Esophagus (tissue), 2 donors: ENCODE results near the gene DNASE1L3. TPM values are rescaled to one million over a fixed set of nuclear protein-coding genes. Genes with fewer than 3 reads are reported as not detected.
A peak's percentile ranks its signal among the peaks of the same experiment; 100 is the strongest.

Experiments
- H3K27ac ChIP-seq, 2 donors: one replicate each; pipeline ENCODE4 v1.5.1; 2013; ENCODE audit warnings: low read depth in 2 of 2, mild to moderate bottlenecking in 2 of 2, inconsistent platforms in 1 of 2, low read length in 1 of 2, moderate library complexity in 1 of 2
- H3K27me3 ChIP-seq, 2 donors: one replicate each; pipeline ENCODE4 v1.6.1; 2013; ENCODE audit warnings: low read length in 2 of 2, control low read depth in 1 of 2, mild to moderate bottlenecking in 1 of 2; ENCODE audit not compliant: insufficient read depth in 2 of 2, control insufficient read depth in 1 of 2
- H3K36me3 ChIP-seq, 2 donors: one replicate each; pipeline ENCODE4 v1.6.1; 2013; ENCODE audit warnings: low read length in 1 of 2; ENCODE audit not compliant: control insufficient read depth in 2 of 2, insufficient read depth in 2 of 2
- H3K4me1 ChIP-seq, 2 donors: one replicate each; pipeline ENCODE4 v1.6.1; 2013; ENCODE audit warnings: low read length in 1 of 2; ENCODE audit not compliant: control insufficient read depth in 2 of 2, insufficient read depth in 2 of 2
- H3K4me3 ChIP-seq, 2 donors: one replicate each; pipeline ENCODE4 v1.5.1; 2013; ENCODE audit warnings: low read length in 2 of 2, mild to moderate bottlenecking in 2 of 2, low read depth in 1 of 2, moderate library complexity in 1 of 2
- H3K9me3 ChIP-seq, 2 donors: one replicate each; pipeline ENCODE4 v1.6.1; 2013; ENCODE audit warnings: mild to moderate bottlenecking in 2 of 2, low read depth in 1 of 2, low read length in 1 of 2, moderate library complexity in 1 of 2; ENCODE audit not compliant: control insufficient read depth in 2 of 2, insufficient read depth in 1 of 2
- WGBS, 2 donors: extraction: QIAGEN DNeasy Blood & Tissue Kit; methylation state at CpG; one replicate each; pipeline ENCODE4 v1.1.7; 2013; 5-methylcytosine and 5-hydroxymethylcytosine counted together
- polyA plus RNA-seq, 2 donors: library from polyadenylated mRNA; stranded (reverse); fragments of 200-250 nt; gene quantifications; one replicate each; pipeline ENCODE4 v1.2.3, GENCODE V29; 2013
- donor health status: healthy with polysubstance abuse.
- donor health status: Bipolar disorder and iron deficiency.

Gene DNASE1L3
- polyA plus RNA-seq, 2 donors, result 7.5 to 39.3 TPM

DNA sequence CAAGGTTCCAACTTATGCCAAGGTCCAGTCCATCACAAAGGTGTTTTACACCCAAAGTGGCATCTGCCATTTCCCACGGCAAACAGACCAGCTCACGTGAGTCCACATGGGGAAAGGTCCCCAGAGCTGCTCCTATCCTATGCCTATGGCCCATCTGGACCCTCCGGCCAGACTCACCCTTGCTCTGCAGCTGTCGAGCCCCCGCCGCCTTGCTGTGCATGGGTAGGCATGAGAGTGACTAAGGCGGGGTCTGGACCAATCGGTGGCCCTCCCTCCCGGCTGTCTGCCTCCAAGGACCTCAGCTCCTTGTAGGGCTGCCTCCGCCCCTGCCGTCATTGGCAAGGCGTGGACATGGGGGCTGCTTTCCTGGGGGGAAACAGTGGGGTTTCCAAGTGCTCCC lies 26.9 kb downstream of the DNASE1L3 start:
- Histone ChIP-seq H3K9me3 (no peaks in the 10 kb centered on the region), H3K36me3 (no peaks in the 10 kb centered on the region), H3K27ac (no peak overlapping the region), H3K4me1 (peaks cover 0 to under 1% of the 10 kb centered on the region in 2 donors), H3K4me3 (no peak overlapping the region), H3K27me3 (no peaks in the 10 kb centered on the region)
- 85 to 90% methylated on average over 12 of the region's 12 CpGs for WGBS, 2 donors

GRCh38 chr3:58183221-58183620 lies 27.6 kb downstream of the DNASE1L3 start:
- Histone ChIP-seq H3K9me3 (no peaks in the 10 kb centered on the region), H3K4me3 (no peak overlapping the region), H3K36me3 (no peaks in the 10 kb centered on the region), H3K27me3 (no peaks in the 10 kb centered on the region), H3K4me1 (peaks cover 0 to 4% of the 10 kb centered on the region in 2 donors), H3K27ac (no peak overlapping the region)
- whole genome bisulfite sequencing, 2 donors, result 68 to 82% methylated on average over 1 of the region's 1 CpG

DNA sequence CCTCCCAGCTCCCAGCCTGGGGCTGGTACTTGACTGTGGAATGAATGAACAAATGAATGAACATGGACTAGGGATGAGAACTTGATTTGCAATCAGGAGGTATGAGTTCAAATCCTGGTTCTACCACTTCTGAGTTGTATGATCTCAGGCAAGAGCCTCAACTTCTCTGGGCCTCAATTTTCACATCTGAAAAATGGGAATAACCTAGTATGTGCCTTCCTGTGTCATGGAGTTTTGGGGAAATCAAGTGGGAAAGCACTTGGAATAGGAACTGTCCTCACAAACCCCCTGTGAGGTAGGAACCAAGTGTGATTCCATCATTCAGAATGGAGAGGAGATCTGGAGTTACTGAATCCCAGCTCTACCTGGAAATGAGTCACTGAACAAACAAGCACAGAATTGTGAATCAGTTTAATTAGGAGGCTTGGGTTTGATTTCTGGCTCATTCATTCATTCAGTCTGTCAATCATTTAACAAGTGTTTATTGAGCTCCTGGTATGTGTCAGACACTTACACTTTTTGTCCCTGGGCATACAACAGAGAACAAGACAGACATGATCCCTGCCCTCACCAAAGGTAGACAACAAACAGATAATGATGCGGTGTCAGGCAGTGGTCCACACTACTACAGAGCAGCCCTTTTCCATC lies 29.7 kb downstream of the DNASE1L3 start:
- WGBS, 2 donors, result 87 to 88% methylated on average over 1 of the region's 1 CpG
- no peak overlapping the region for H3K4me3 ChIP-seq
- peaks cover 0 to 5% of the 10 kb centered on the region in 2 donors for H3K4me1 ChIP-seq
- H3K27ac ChIP-seq, result no peak overlapping the region
- H3K27me3 ChIP-seq, result no peaks in the 10 kb centered on the region
- H3K36me3 ChIP-seq, result no peaks in the 10 kb centered on the region
- H3K9me3 ChIP-seq, result no peaks in the 10 kb centered on the region

- no peaks in the 10 kb centered on the region for H3K36me3 ChIP-seq
- H3K9me3 ChIP-seq, result no peaks in the 10 kb centered on the region
- H3K27ac ChIP-seq, result no peak overlapping the region
- peaks cover 3 to 8% of the 10 kb centered on the region in 2 donors for H3K4me1 ChIP-seq
- 84 to 86% methylated on average over 12 of the region's 12 CpGs for WGBS, 2 donors
- no peak overlapping the region for H3K4me3 ChIP-seq
- no peaks in the 10 kb centered on the region for H3K27me3 ChIP-seq
Observed at GRCh38 chr3:58180099-58180880, 30.5 kb downstream of the DNASE1L3 start.

DNA sequence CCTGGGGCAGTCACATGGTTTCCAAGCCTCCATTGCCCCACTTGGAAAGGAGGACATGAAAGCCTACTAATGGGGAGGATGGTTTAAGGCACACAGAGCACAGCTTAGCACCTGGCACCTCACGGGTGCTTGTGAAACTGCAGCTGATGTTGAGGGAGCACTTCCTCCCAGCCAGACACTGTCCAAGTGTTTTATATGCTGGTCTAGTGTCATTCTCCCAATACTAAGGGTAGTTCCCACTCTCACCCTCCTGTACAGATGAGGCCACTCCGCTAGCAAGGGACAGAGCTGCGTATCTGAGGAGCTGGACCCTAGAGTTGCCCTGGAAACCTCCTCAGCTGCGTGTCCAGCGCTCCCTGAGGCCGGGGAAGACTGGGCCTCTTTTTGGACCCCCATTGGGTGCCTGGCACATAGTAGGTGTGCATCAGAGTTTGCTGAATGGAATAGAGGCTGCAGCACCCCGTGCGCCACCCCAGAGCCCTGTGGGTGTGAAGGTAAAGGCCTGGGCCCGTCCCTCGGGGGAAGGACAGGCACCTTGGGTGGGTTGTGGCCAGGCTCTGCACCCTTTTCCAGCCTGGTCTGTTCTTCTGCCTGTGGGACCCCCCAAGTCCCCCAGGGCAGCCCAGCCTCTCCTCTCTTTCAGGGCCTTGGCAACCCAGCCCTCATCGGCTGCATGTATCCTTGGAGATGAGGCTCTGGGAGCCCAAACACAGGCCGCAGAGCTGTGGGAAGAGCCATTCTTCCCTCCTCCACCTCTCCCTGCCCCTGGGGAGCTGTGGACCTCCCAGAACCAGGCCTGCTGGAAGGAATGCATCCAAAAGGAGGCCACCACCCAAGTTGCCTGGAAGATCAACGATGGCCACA lies 31.3 kb downstream of the DNASE1L3 start:
- H3K4me1 ChIP-seq, result peaks cover 3 to 8% of the 10 kb centered on the region in 2 donors
- H3K36me3 ChIP-seq, result no peaks in the 10 kb centered on the region
- no peak overlapping the region for H3K4me3 ChIP-seq
- H3K27ac ChIP-seq, result no peak overlapping the region
- WGBS, 2 donors, result 87 to 89% methylated on average over 13 of the region's 13 CpGs
- H3K27me3 ChIP-seq, result no peaks in the 10 kb centered on the region
- H3K9me3 ChIP-seq, result no peaks in the 10 kb centered on the region

- Histone ChIP-seq H3K4me1 (peaks cover 3 to 8% of the 10 kb centered on the region in 2 donors), H3K9me3 (no peaks in the 10 kb centered on the region), H3K27me3 (no peaks in the 10 kb centered on the region), H3K36me3 (no peaks in the 10 kb centered on the region), H3K4me3 (no peak overlapping the region), H3K27ac (no peak overlapping the region)
- WGBS, 2 donors, result 62% methylated on average over 17 of the region's 17 CpGs
Observed at GRCh38 chr3:58178528-58179234, 32.1 kb downstream of the DNASE1L3 start.

GRCh38 chr3:58177747-58178527 lies 32.8 kb downstream of the DNASE1L3 start:
- Histone ChIP-seq H3K27me3 (no peaks in the 10 kb centered on the region), H3K27ac (no peak overlapping the region), H3K4me3 (peak overlapping the region in 1 of 2 donors; percentile 38), H3K9me3 (no peaks in the 10 kb centered on the region), H3K36me3 (no peaks in the 10 kb centered on the region), H3K4me1 (peaks cover 3 to 8% of the 10 kb centered on the region in 2 donors)
- 7 to 8% methylated on average over 35 to 46 of the region's 46 CpGs for WGBS, 2 donors

GRCh38 chr3:58176827-58177489 lies 33.8 kb downstream of the DNASE1L3 start:
- H3K27me3 ChIP-seq, result no peaks in the 10 kb centered on the region
- no peak overlapping the region for H3K27ac ChIP-seq
- H3K9me3 ChIP-seq, result no peaks in the 10 kb centered on the region
- H3K4me3 ChIP-seq, result no peak overlapping the region
- H3K4me1 ChIP-seq, result peaks cover 3 to 8% of the 10 kb centered on the region in 2 donors
- WGBS, 2 donors, result 92 to 93% methylated on average over 10 of the region's 10 CpGs
- H3K36me3 ChIP-seq, result no peaks in the 10 kb centered on the region
